GM12878 (cell line): ENCODE data around the gene VGLL2. TPM values are rescaled to one million over a fixed set of nuclear protein-coding genes. Genes with fewer than 3 reads are reported as not detected.

Experiments
- ATAC-seq: fragments of 200-7000 bp; cut with Tn5 transposase; 3 replicates; pipeline ENCODE4 v1.9.1; 2020; ENCODE audit warnings: mild to moderate bottlenecking, moderate library complexity
- BruUV-seq: library from RNA; stranded (reverse); fragments of 400-500 nt; replicated peaks from 2 replicates; lab custom pipeline; 2021; lab: Mats Ljungman, UMichigan
- CTCF ChIA-PET: fragments of 300-600 bp; sonication (Branson Sonifier 250); formaldehyde crosslinking; extraction: SDS; loops from one replicate; lab custom pipeline; 2021; ENCODE audit warnings: inconsistent platforms; lab: Yijun Ruan, JAX
- POLR2A ChIA-PET: fragments of 350-600 bp; formaldehyde crosslinking; extraction: SDS; loops from one replicate; lab custom pipeline; 2021; ENCODE audit warnings: inconsistent platforms; lab: Charles Lee
- RAD21 ChIA-PET: fragments of 300-600 bp; sonication (Branson Sonifier 250); formaldehyde crosslinking; loops from one replicate; lab custom pipeline; 2023; ENCODE audit warnings: antibody characterized with exemption; ENCODE audit not compliant: unreplicated experiment; lab: Charles Lee
- SMC1A ChIA-PET: fragments of 300-600 bp; sonication (Branson Sonifier 250); formaldehyde crosslinking; loops from one replicate; lab custom pipeline; 2023; ENCODE audit not compliant: unreplicated experiment, uncharacterized antibody; lab: Charles Lee
- DNase-seq: peaks from one replicate; pipeline ENCODE4 v3.0.0-alpha.2; 2011; ENCODE audit warnings: low read depth, low spot score
- FAIRE-seq: peaks from 3 replicates; lab custom pipeline; 2011; peaks lifted over from hg19 to GRCh38; lab: Jason Lieb, UNC
- H2AFZ ChIP-seq: 2 replicates; pipeline ENCODE4 v1.6.0; 2011; ENCODE audit warnings: low read depth, low read length, control low read depth; ENCODE audit not compliant: control insufficient read depth
- H3K27ac ChIP-seq: 2 replicates; pipeline ENCODE4 v1.5.1; 2011; ENCODE audit warnings: control low read depth; ENCODE audit not compliant: control insufficient read depth, insufficient read depth
- H3K27me3 ChIP-seq, 2 experiments: replicated peaks in 1 of 2; 2 replicates each; pipeline versions ENCODE4 v1.6.0 to v1.6.1; 2011; ENCODE audit warnings: low read length in 1 of 2; ENCODE audit not compliant: control insufficient read depth in 2 of 2, insufficient read depth in 2 of 2
- H3K36me3 ChIP-seq, 2 experiments: 2 replicates each; pipeline ENCODE4 v1.5.1; 2011; ENCODE audit warnings: low read length in 1 of 2; ENCODE audit not compliant: control insufficient read depth in 2 of 2, insufficient read depth in 2 of 2
- H3K4me1 ChIP-seq: 2 replicates; pipeline ENCODE4 v1.6.1; 2011; ENCODE audit warnings: mild to moderate bottlenecking, low read length, moderate library complexity, mixed read lengths; ENCODE audit not compliant: control insufficient read depth, insufficient read depth
- H3K4me2 ChIP-seq: 2 replicates; pipeline ENCODE4 v1.6.0; 2011; ENCODE audit warnings: control low read depth; ENCODE audit not compliant: control insufficient read depth, insufficient read depth
- H3K4me3 ChIP-seq: fragments of 200-600 bp; sonication (generic); 2 replicates; pipeline ENCODE4 v1.5.1; 2016
- H3K79me2 ChIP-seq: 2 replicates; pipeline ENCODE4 v1.6.0; 2011; ENCODE audit warnings: low read length; ENCODE audit not compliant: control insufficient read depth, insufficient read depth
- H3K9ac ChIP-seq: 2 replicates; pipeline ENCODE4 v1.8.0; 2011; ENCODE audit warnings: low read length, control low read depth, mixed read lengths; ENCODE audit not compliant: control insufficient read depth, insufficient read depth
- H3K9me3 ChIP-seq: replicated peaks from 3 replicates; pipeline ENCODE4 v1.5.1; 2011; ENCODE audit warnings: mild to moderate bottlenecking, low read length; ENCODE audit not compliant: control insufficient read depth, insufficient read depth
- H4K20me1 ChIP-seq: 2 replicates; pipeline ENCODE4 v1.6.0; 2011; ENCODE audit not compliant: control insufficient read depth, insufficient read depth
- CBX5 ChIP-seq: sonication (generic); IDR thresholded peaks from 2 replicates; pipeline ENCODE4 v1.6.1; 2016; ENCODE audit warnings: low read depth, moderate library complexity, mild to moderate bottlenecking, inconsistent platforms
- ETV6 ChIP-seq, 2 experiments: fragments of 450-650 bp in 1 of 2; IDR thresholded peaks in 1 of 2; conservative IDR thresholded peaks in 1 of 2; 2 replicates each; pipeline ENCODE4 v1.6.1; 2014; ENCODE audit warnings: antibody characterized with exemption in 1 of 2, borderline replicate concordance in 1 of 2, low read depth in 1 of 2, mild to moderate bottlenecking in 1 of 2, moderate library complexity in 1 of 2
- HCFC1 ChIP-seq: fragments of 150-350 bp; IDR thresholded peaks from 2 replicates; pipeline ENCODE4 v1.6.1; 2014; ENCODE audit warnings: low read length
- HDAC6 ChIP-seq: fragments of 200-600 bp; sonication (generic); IDR thresholded peaks from one replicate; pipeline ENCODE4 v1.8.0; 2017; ENCODE audit warnings: antibody characterized with exemption; ENCODE audit not compliant: unreplicated experiment
- MEF2B ChIP-seq: fragments of 450-650 bp; IDR thresholded peaks from 2 replicates; pipeline ENCODE4 v1.6.1; 2018; ENCODE audit warnings: mild to moderate bottlenecking, moderate library complexity; ENCODE audit not compliant: partially characterized antibody, poor library complexity, severe bottlenecking
- MTA2 ChIP-seq: fragments of 450-650 bp; IDR thresholded peaks from 2 replicates; pipeline ENCODE4 v1.6.1; 2016; ENCODE audit warnings: low read depth, mild to moderate bottlenecking, moderate library complexity
- NR2C1 ChIP-seq: fragments of 450-650 bp; IDR thresholded peaks from 2 replicates; pipeline ENCODE4 v1.6.1; 2017; ENCODE audit warnings: antibody characterized with exemption, mild to moderate bottlenecking, moderate library complexity
- POLR2AphosphoS2 ChIP-seq: IDR thresholded peaks from 2 replicates; pipeline ENCODE4 v1.6.1; 2011; ENCODE audit warnings: low read depth, mild to moderate bottlenecking, low read length, improper control_type of control experiment, moderate library complexity
- POU2F2 ChIP-seq: IDR thresholded peaks from 3 replicates; pipeline ENCODE4 v1.6.1; 2011; ENCODE audit warnings: low read depth, mild to moderate bottlenecking, low read length, borderline replicate concordance
- SMARCA5 ChIP-seq: fragments of 450-650 bp; IDR thresholded peaks from 2 replicates; pipeline ENCODE4 v1.6.1; 2017; ENCODE audit warnings: mild to moderate bottlenecking
- SPI1 ChIP-seq: IDR thresholded peaks from 2 replicates; pipeline ENCODE4 v1.6.1; 2011; ENCODE audit warnings: low read depth, mild to moderate bottlenecking, low read length, moderate library complexity, borderline replicate concordance; ENCODE audit not compliant: insufficient read depth
- WGBS: methylation state at CpG from one replicate; pipeline ENCODE4 v1.1.6; 2016; ENCODE audit warnings: low lambda C conversion rate; ENCODE audit not compliant: insufficient replicate concordance, insufficient coverage; ENCODE audit errors: missing lambda C conversion rate; 5-methylcytosine and 5-hydroxymethylcytosine counted together
- in situ Hi-C: fragments of 300-500 bp; cut with MboI; formaldehyde crosslinking; loops from 9 replicates; pipeline ENCODE4 v1.14.3; 2018; ENCODE audit warnings: mixed read lengths
- intact Hi-C: fragments of 100-400 bp; cut with micrococcal nuclease; formaldehyde crosslinking; loops from one replicate; pipeline ENCODE4 v1.14.2; 2022; ENCODE audit not compliant: unreplicated experiment
- polyA plus RNA-seq, 11 experiments: library from polyadenylated mRNA; depleted of rRNA in 4 of 11; unstranded in 6 of 11; stranded (reverse) in 5 of 11; fragments of >200 nt; fragmentation: Nextera tagmentation in 4 of 11; fragmentation: Illumina TruSeq in 1 of 11; extraction: Ambion mirVana in 4 of 11; extraction: Trizol in 1 of 11; gene quantifications; 1 replicate in 1 of 11; 2 replicates in 10 of 11; pipeline versions ENCODE4 v1.2.1 to v1.2.3, GENCODE V29; 2011 to 2016; ENCODE audit warnings: inconsistent platforms in 2 of 11, missing spikeins in 2 of 11, low read depth in 1 of 11
- total RNA-seq, 4 experiments: library from RNA; depleted of rRNA in 3 of 4; stranded (reverse); fragments of >200 nt in 3 of 4; fragmentation: Illumina TruSeq in 1 of 4; extraction: Trizol in 1 of 4; gene quantifications; 2 replicates each; pipeline versions ENCODE4 v1.2.1 to v1.2.3, GENCODE V29; 2013 to 2021
- TF ChIP-seq, protein P1 (sequence below): IDR thresholded peaks from 2 replicates; pipeline ENCODE4 v1.6.1; 2011; ENCODE audit warnings: low read depth, low read length, improper control_type of control experiment, borderline replicate concordance
- TF ChIP-seq, protein P2 (sequence below): fragments of 450-650 bp; IDR thresholded peaks from 2 replicates; pipeline ENCODE4 v1.6.1; 2017; ENCODE audit warnings: low read depth, mild to moderate bottlenecking, moderate library complexity

VGLL2 gene
- total and polyA plus RNA-seq, 10 of the 15 experiments (the other 5 are each of a cell fraction or from before 2014, with no cell fraction given), result not detected

DNA sequence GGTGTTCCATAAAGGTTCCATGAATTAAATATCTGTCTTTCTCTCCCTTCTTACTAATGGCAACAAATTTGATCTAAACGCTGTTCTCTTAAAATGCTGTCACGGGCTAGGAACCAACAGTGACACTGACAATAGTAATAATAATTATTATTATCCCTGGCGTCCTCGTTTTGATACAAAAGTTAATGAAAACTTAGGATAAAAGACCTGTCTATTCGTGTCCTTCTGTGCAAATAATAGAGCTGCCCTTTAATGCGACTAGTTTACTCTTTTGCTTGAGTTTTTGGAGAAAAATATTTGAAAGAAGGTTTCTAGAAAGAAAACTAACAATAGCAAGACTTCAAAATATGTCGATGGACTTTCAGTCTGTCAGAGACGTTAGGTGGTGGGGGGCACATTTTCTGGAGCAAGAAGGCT is 4.3 kb downstream of the VGLL2 start:
- FAIRE-seq (no peak), ATAC-seq (no peak), DNase-seq (no peak)
- Histone ChIP-seq H3K27me3 (peaks cover 18 to 40% of the 10 kb centered on the region in 2 experiments), H3K4me2 (no peak overlapping the region), H3K4me3 (no peak overlapping the region), H2AFZ (no peak overlapping the region), H3K9me3 (no peaks in the 10 kb centered on the region; the same call in 2 of the 3 replicates), H3K9ac (no peak overlapping the region), H4K20me1 (no peaks in the 10 kb centered on the region), H3K79me2 (no peaks in the 10 kb centered on the region), H3K36me3 (no peaks in the 10 kb centered on the region), H3K4me1 (peaks cover 1% of the 10 kb centered on the region; the same call in 1 of the 2 replicates), H3K27ac (no peak overlapping the region)
- CTCF ChIA-PET, result no interaction called here
- WGBS, result 11% methylated on average over 8 of the region's 8 CpGs
- intact Hi-C loops (no loop called here), in situ Hi-C loops (no loop called here)
- TF ChIP-seq CBX5 (no peak), NR2C1 (no peak), SMARCA5 (no peak), MEF2B (no peak), POLR2AphosphoS2 (no peak), HDAC6 (no peak), ETV6 (conservative IDR thresholded peaks at IDR 0.05 in 1 of 2, IDR thresholded peaks at IDR 0.05 in 1 of 2; ENCODE audit: borderline replicate concordance in 1 of 2, low read depth in 1 of 2) (no peak), SPI1 (no peak), MTA2 (no peak), POU2F2 (no peak), HCFC1 (no peak)
- TF ChIP-seq, protein P1, sequence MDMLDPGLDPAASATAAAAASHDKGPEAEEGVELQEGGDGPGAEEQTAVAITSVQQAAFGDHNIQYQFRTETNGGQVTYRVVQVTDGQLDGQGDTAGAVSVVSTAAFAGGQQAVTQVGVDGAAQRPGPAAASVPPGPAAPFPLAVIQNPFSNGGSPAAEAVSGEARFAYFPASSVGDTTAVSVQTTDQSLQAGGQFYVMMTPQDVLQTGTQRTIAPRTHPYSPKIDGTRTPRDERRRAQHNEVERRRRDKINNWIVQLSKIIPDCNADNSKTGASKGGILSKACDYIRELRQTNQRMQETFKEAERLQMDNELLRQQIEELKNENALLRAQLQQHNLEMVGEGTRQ, result no peak
- TF ChIP-seq, protein P2, sequence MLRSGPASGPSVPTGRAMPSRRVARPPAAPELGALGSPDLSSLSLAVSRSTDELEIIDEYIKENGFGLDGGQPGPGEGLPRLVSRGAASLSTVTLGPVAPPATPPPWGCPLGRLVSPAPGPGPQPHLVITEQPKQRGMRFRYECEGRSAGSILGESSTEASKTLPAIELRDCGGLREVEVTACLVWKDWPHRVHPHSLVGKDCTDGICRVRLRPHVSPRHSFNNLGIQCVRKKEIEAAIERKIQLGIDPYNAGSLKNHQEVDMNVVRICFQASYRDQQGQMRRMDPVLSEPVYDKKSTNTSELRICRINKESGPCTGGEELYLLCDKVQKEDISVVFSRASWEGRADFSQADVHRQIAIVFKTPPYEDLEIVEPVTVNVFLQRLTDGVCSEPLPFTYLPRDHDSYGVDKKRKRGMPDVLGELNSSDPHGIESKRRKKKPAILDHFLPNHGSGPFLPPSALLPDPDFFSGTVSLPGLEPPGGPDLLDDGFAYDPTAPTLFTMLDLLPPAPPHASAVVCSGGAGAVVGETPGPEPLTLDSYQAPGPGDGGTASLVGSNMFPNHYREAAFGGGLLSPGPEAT, result no peak
- SMC1A ChIA-PET, result no interaction called here
- POLR2A ChIA-PET, result no interaction called here
- RAD21 ChIA-PET, result no interaction called here
- no TSS peak for BruUV-seq
